GM23338 (cell line): ENCODE data around the gene CBFA2T2. TPM values are rescaled to one million over a fixed set of nuclear protein-coding genes. Genes with fewer than 3 reads are reported as not detected.

Experiments
- ATAC-seq: fragments of 200-7000 bp; cut with Tn5 transposase; 3 replicates; pipeline ENCODE4 v1.9.1; 2020
- DNase-seq: peaks from one replicate; pipeline ENCODE4 v3.0.0-alpha.2; 2015; ENCODE audit warnings: low spot score
- H2AFZ ChIP-seq: fragments of 200-600 bp; sonication (generic); 2 replicates; pipeline ENCODE4 v1.8.0; 2016; ENCODE audit warnings: antibody characterized with exemption, mild to moderate bottlenecking, moderate library complexity
- H3F3A ChIP-seq: fragments of 200-600 bp; sonication (generic); replicated peaks from 2 replicates; pipeline ENCODE4 v1.8.0; 2017; ENCODE audit warnings: antibody characterized with exemption, mixed run types, low read depth
- H3K27ac ChIP-seq: fragments of 200-600 bp; sonication (generic); 2 replicates; pipeline ENCODE4 v1.6.1; 2016; ENCODE audit warnings: low read depth
- H3K27me3 ChIP-seq: fragments of 200-600 bp; sonication (generic); 2 replicates; pipeline ENCODE4 v1.8.0; 2016; ENCODE audit warnings: mild to moderate bottlenecking, mixed run types, moderate library complexity; ENCODE audit not compliant: insufficient read depth
- H3K36me3 ChIP-seq: fragments of 200-600 bp; sonication (generic); 2 replicates; pipeline ENCODE4 v1.8.0; 2016; ENCODE audit warnings: mild to moderate bottlenecking; ENCODE audit not compliant: insufficient read depth
- H3K4me1 ChIP-seq: fragments of 200-600 bp; sonication (generic); 2 replicates; pipeline ENCODE4 v1.8.0; 2016; ENCODE audit warnings: mild to moderate bottlenecking, moderate library complexity; ENCODE audit not compliant: insufficient read depth
- H3K4me2 ChIP-seq: fragments of 200-600 bp; sonication (generic); 2 replicates; pipeline ENCODE4 v1.7.1; 2017; ENCODE audit warnings: mixed run types
- H3K4me3 ChIP-seq: fragments of 200-600 bp; sonication (generic); 2 replicates; pipeline ENCODE4 v1.6.1; 2016; ENCODE audit warnings: mixed run types
- H3K79me2 ChIP-seq: fragments of 200-600 bp; sonication (generic); replicated peaks from 2 replicates; pipeline ENCODE4 v1.8.0; 2017; ENCODE audit warnings: mild to moderate bottlenecking; ENCODE audit not compliant: insufficient read depth
- H3K9me2 ChIP-seq: fragments of 200-600 bp; sonication (generic); 2 replicates; pipeline ENCODE4 v1.8.0; 2017; ENCODE audit not compliant: insufficient read depth
- H4K20me1 ChIP-seq: fragments of 200-600 bp; sonication (generic); replicated peaks from 2 replicates; pipeline ENCODE4 v1.8.0; 2017; ENCODE audit warnings: mild to moderate bottlenecking; ENCODE audit not compliant: insufficient read depth
- H3K27ac Mint-ChIP-seq: 2 replicates; pipeline ENCODE4 v1.8.0; 2020; ENCODE audit warnings: inconsistent platforms, mild to moderate bottlenecking, moderate library complexity, mixed read lengths
- H3K27me3 Mint-ChIP-seq: 3 replicates; pipeline ENCODE4 v1.8.0; 2022; ENCODE audit warnings: low read depth, mild to moderate bottlenecking, moderate library complexity, mixed read lengths, inconsistent platforms; ENCODE audit not compliant: insufficient read depth, poor library complexity
- H3K36me3 Mint-ChIP-seq: 3 replicates; pipeline ENCODE4 v1.8.0; 2021; ENCODE audit warnings: low read depth, mild to moderate bottlenecking, inconsistent platforms, moderate library complexity, mixed read lengths
- H3K4me1 Mint-ChIP-seq: 3 replicates; pipeline ENCODE4 v1.8.0; 2020; ENCODE audit warnings: mild to moderate bottlenecking, inconsistent platforms, mixed read lengths
- H3K4me3 Mint-ChIP-seq: 3 replicates; pipeline ENCODE4 v1.8.0; 2021; ENCODE audit warnings: moderate library complexity, mild to moderate bottlenecking, inconsistent platforms, mixed read lengths
- H3K9me3 Mint-ChIP-seq: 3 replicates; pipeline ENCODE4 v1.8.0; 2020; ENCODE audit warnings: moderate library complexity, mild to moderate bottlenecking, inconsistent platforms, mixed read lengths
- CREB1 ChIP-seq: fragments of 250-450 bp; sonication (Bioruptor Pico); IDR thresholded peaks from 2 replicates; pipeline ENCODE4 v1.5.0; 2020; ENCODE audit warnings: low read depth, mild to moderate bottlenecking, moderate library complexity
- EZH2 ChIP-seq: fragments of 200-600 bp; sonication (generic); IDR thresholded peaks from one replicate; pipeline ENCODE4 v1.8.0; 2017; ENCODE audit warnings: antibody characterized with exemption, mild to moderate bottlenecking, low read depth; ENCODE audit not compliant: unreplicated experiment
- EZH2phosphoT487 ChIP-seq: fragments of 200-600 bp; sonication (generic); IDR thresholded peaks from one replicate; pipeline ENCODE4 v1.8.1; 2018; ENCODE audit warnings: antibody characterized with exemption; ENCODE audit not compliant: unreplicated experiment
- JUNB ChIP-seq: IDR thresholded peaks from one replicate; pipeline ENCODE4 v1.6.1; 2016; ENCODE audit warnings: antibody characterized with exemption; ENCODE audit not compliant: unreplicated experiment
- ZNF114 ChIP-seq: fragments of 250-450 bp; sonication (Bioruptor Pico); IDR thresholded peaks from 2 replicates; pipeline ENCODE4 v1.5.0; 2020; ENCODE audit warnings: mild to moderate bottlenecking, moderate library complexity
- ZNF331 ChIP-seq: fragments of 250-450 bp; sonication (Bioruptor Pico); IDR thresholded peaks from 2 replicates; pipeline ENCODE4 v1.5.0; 2020; ENCODE audit warnings: low read depth, mild to moderate bottlenecking, moderate library complexity
- polyA plus RNA-seq: library from polyadenylated mRNA; unstranded; fragments of >200 nt; fragmentation: Nextera tagmentation; extraction: Ambion mirVana; gene quantifications from 2 replicates; pipeline ENCODE4 v1.2.1, GENCODE V29; 2016
- total RNA-seq: library from RNA; depleted of rRNA; stranded (reverse); fragments of >200 nt; shearing (Covaris generic); gene quantifications from 2 replicates; pipeline ENCODE4 v1.2.3, GENCODE V29; 2014
- TF ChIP-seq, protein P1 (sequence below), 2 experiments: fragments of 200-600 bp in 1 of 2; sonication (generic) in 1 of 2; conservative IDR thresholded peaks; 2 replicates each; pipeline versions ENCODE4 v1.5.1 to v1.6.1; 2016 to 2017; ENCODE audit warnings: antibody characterized with exemption in 2 of 2, low read depth in 2 of 2, mild to moderate bottlenecking in 2 of 2, moderate library complexity in 1 of 2
- TF ChIP-seq, protein P2 (sequence below): IDR thresholded peaks from 2 replicates; pipeline ENCODE4 v1.6.1; 2016; ENCODE audit warnings: antibody characterized with exemption
- TF ChIP-seq, protein P3 (sequence below): IDR thresholded peaks from one replicate; pipeline ENCODE4 v1.6.1; 2018; ENCODE audit warnings: antibody characterized with exemption; ENCODE audit not compliant: unreplicated experiment
- TF ChIP-seq, protein P4 (sequence below): fragments of 250-450 bp; sonication (Bioruptor Pico); IDR thresholded peaks from 2 replicates; pipeline ENCODE4 v1.5.0; 2020; ENCODE audit warnings: mild to moderate bottlenecking, moderate library complexity

The CBFA2T2 gene
- total and polyA plus RNA-seq, 2 experiments from 2014 or later, result 12.7 to 15.8 TPM

DNA sequence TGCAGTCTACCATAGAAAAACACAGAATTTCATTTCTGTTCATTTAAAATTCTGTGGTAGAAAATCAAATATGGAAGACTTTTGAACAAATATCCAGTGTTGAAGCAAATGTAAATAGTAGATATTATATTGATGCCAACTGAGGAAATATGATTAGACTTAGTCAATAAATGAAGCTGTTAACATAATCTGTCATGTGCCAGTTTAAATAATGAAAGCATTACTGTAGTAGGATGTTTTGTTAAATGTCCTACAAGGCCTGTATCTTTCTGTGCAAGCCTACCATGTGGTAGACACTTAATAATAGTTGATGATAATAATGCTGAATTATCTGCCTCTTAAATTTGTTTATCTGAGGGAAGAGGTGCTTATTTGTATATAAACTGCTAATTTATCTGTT lies 55.9 kb downstream of the CBFA2T2 start (continued):
- TF ChIP-seq, protein P1, sequence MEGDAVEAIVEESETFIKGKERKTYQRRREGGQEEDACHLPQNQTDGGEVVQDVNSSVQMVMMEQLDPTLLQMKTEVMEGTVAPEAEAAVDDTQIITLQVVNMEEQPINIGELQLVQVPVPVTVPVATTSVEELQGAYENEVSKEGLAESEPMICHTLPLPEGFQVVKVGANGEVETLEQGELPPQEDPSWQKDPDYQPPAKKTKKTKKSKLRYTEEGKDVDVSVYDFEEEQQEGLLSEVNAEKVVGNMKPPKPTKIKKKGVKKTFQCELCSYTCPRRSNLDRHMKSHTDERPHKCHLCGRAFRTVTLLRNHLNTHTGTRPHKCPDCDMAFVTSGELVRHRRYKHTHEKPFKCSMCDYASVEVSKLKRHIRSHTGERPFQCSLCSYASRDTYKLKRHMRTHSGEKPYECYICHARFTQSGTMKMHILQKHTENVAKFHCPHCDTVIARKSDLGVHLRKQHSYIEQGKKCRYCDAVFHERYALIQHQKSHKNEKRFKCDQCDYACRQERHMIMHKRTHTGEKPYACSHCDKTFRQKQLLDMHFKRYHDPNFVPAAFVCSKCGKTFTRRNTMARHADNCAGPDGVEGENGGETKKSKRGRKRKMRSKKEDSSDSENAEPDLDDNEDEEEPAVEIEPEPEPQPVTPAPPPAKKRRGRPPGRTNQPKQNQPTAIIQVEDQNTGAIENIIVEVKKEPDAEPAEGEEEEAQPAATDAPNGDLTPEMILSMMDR (conservative IDR thresholded peaks at IDR 0.05; ENCODE audit: low read depth in 2 of 2), result no peak
- TF ChIP-seq, protein P2, sequence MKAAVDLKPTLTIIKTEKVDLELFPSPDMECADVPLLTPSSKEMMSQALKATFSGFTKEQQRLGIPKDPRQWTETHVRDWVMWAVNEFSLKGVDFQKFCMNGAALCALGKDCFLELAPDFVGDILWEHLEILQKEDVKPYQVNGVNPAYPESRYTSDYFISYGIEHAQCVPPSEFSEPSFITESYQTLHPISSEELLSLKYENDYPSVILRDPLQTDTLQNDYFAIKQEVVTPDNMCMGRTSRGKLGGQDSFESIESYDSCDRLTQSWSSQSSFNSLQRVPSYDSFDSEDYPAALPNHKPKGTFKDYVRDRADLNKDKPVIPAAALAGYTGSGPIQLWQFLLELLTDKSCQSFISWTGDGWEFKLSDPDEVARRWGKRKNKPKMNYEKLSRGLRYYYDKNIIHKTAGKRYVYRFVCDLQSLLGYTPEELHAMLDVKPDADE, result no peak
- TF ChIP-seq JUNB, result no peak
- no peak for TF ChIP-seq EZH2phosphoT487

DNA sequence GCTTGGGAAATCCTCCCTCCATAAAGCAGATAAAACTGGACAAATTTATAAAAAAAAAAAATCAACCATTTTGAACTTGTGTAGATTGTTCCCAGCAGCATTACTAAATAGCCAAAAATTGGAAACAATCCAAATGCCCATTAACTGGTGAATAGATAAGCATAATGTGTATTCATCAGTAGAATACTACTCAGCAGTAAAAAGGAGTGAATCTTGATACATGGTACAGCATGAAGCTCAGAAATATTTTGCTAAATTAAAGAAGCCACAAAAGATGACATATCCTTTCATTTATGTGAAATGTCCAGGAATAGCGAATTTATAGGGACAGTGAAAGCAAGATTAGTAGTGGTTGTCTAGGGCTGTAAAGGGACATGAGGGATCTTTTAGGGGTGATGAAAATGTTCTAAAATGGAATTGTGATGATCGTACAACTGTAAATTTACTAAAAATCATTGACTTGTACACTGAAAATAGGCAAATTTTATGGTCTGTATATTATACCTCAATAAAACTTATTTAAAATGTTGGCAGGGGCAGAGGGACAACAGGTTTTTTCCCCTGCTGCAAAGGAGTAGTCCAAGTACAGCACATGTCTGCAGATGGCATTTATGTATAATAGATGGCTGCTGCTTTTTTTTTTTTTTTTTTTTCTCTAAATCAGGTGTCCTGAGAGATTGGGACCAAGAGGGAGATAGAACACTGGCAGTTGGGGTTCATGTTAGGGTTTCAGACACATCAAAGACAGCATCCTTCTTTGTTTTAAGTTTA lies 59.5 kb downstream of the CBFA2T2 start:
- Histone ChIP-seq H3K79me2 (no peaks in the 10 kb centered on the region), H3K4me2 (no peak overlapping the region), H3K9me2 (no peaks in the 10 kb centered on the region), H3K4me3 (no peak overlapping the region), H4K20me1 (0 out of 2 replicates have a peak, but pooled peaks cover 3% of the 10 kb centered on the region), H3K36me3 (no peaks in the 10 kb centered on the region), H3F3A (no peaks in the 10 kb centered on the region), H3K27ac (no peak overlapping the region), H3K4me1 (no peaks in the 10 kb centered on the region), H3K27me3 (no peaks in the 10 kb centered on the region), H2AFZ (no peak overlapping the region)
- Mint-ChIP-seq H3K4me1 (no peaks in the 10 kb centered on the region), H3K4me3 (no peak overlapping the region), H3K27me3 (no peaks in the 10 kb centered on the region), H3K9me3 (no peaks in the 10 kb centered on the region), H3K27ac (no peak overlapping the region), H3K36me3 (peaks cover 5% of the 10 kb centered on the region; the same call in 2 of the 3 replicates)
- ATAC-seq (no peak), DNase-seq (no peak)
- TF ChIP-seq CREB1 (no peak), ZNF114 (CRISPR knock-in tag) (no peak), JUNB (no peak), ZNF331 (CRISPR knock-in tag) (no peak), EZH2 (no peak)
- TF ChIP-seq, protein P3, sequence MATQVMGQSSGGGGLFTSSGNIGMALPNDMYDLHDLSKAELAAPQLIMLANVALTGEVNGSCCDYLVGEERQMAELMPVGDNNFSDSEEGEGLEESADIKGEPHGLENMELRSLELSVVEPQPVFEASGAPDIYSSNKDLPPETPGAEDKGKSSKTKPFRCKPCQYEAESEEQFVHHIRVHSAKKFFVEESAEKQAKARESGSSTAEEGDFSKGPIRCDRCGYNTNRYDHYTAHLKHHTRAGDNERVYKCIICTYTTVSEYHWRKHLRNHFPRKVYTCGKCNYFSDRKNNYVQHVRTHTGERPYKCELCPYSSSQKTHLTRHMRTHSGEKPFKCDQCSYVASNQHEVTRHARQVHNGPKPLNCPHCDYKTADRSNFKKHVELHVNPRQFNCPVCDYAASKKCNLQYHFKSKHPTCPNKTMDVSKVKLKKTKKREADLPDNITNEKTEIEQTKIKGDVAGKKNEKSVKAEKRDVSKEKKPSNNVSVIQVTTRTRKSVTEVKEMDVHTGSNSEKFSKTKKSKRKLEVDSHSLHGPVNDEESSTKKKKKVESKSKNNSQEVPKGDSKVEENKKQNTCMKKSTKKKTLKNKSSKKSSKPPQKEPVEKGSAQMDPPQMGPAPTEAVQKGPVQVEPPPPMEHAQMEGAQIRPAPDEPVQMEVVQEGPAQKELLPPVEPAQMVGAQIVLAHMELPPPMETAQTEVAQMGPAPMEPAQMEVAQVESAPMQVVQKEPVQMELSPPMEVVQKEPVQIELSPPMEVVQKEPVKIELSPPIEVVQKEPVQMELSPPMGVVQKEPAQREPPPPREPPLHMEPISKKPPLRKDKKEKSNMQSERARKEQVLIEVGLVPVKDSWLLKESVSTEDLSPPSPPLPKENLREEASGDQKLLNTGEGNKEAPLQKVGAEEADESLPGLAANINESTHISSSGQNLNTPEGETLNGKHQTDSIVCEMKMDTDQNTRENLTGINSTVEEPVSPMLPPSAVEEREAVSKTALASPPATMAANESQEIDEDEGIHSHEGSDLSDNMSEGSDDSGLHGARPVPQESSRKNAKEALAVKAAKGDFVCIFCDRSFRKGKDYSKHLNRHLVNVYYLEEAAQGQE, result no peak
- TF ChIP-seq, protein P4, sequence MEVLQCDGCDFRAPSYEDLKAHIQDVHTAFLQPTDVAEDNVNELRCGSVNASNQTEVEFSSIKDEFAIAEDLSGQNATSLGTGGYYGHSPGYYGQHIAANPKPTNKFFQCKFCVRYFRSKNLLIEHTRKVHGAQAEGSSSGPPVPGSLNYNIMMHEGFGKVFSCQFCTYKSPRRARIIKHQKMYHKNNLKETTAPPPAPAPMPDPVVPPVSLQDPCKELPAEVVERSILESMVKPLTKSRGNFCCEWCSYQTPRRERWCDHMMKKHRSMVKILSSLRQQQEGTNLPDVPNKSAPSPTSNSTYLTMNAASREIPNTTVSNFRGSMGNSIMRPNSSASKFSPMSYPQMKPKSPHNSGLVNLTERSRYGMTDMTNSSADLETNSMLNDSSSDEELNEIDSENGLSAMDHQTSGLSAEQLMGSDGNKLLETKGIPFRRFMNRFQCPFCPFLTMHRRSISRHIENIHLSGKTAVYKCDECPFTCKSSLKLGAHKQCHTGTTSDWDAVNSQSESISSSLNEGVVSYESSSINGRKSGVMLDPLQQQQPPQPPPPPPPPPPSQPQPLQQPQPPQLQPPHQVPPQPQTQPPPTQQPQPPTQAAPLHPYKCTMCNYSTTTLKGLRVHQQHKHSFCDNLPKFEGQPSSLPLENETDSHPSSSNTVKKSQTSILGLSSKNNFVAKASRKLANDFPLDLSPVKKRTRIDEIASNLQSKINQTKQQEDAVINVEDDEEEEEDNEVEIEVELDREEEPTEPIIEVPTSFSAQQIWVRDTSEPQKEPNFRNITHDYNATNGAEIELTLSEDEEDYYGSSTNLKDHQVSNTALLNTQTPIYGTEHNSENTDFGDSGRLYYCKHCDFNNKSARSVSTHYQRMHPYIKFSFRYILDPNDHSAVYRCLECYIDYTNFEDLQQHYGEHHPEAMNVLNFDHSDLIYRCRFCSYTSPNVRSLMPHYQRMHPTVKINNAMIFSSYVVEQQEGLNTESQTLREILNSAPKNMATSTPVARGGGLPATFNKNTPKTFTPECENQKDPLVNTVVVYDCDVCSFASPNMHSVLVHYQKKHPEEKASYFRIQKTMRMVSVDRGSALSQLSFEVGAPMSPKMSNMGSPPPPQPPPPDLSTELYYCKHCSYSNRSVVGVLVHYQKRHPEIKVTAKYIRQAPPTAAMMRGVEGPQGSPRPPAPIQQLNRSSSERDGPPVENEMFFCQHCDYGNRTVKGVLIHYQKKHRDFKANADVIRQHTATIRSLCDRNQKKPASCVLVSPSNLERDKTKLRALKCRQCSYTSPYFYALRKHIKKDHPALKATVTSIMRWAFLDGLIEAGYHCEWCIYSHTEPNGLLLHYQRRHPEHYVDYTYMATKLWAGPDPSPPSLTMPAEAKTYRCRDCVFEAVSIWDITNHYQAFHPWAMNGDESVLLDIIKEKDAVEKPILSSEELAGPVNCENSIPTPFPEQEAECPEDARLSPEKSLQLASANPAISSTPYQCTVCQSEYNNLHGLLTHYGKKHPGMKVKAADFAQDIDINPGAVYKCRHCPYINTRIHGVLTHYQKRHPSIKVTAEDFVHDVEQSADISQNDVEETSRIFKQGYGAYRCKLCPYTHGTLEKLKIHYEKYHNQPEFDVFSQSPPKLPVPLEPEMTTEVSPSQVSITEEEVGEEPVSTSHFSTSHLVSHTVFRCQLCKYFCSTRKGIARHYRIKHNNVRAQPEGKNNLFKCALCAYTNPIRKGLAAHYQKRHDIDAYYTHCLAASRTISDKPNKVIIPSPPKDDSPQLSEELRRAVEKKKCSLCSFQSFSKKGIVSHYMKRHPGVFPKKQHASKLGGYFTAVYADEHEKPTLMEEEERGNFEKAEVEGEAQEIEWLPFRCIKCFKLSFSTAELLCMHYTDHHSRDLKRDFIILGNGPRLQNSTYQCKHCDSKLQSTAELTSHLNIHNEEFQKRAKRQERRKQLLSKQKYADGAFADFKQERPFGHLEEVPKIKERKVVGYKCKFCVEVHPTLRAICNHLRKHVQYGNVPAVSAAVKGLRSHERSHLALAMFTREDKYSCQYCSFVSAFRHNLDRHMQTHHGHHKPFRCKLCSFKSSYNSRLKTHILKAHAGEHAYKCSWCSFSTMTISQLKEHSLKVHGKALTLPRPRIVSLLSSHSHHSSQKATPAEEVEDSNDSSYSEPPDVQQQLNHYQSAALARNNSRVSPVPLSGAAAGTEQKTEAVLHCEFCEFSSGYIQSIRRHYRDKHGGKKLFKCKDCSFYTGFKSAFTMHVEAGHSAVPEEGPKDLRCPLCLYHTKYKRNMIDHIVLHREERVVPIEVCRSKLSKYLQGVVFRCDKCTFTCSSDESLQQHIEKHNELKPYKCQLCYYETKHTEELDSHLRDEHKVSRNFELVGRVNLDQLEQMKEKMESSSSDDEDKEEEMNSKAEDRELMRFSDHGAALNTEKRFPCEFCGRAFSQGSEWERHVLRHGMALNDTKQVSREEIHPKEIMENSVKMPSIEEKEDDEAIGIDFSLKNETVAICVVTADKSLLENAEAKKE (CRISPR knock-in tag), result no peak
